H1 (cell line): Measurements from ENCODE around the gene RPS19. TPM values are rescaled to one million over a fixed set of nuclear protein-coding genes. Genes with fewer than 3 reads are reported as not detected.

Experiments
- CTCF ChIA-PET: fragments of 300-600 bp; sonication (Branson Sonifier 250); formaldehyde crosslinking; loops from one replicate; lab custom pipeline; 2021; ENCODE audit not compliant: partially characterized antibody; lab: Charles Lee
- POLR2A ChIA-PET: fragments of 300-600 bp; sonication (Branson Sonifier 250); formaldehyde crosslinking; loops from one replicate; lab custom pipeline; 2021; ENCODE audit warnings: inconsistent platforms; ENCODE audit not compliant: partially characterized antibody; lab: Charles Lee
- DNase-seq, 2 experiments: peaks; one replicate each; pipeline versions ENCODE4 v3.0.0 to v3.0.0-alpha.2; 2010 to 2022; ENCODE audit warnings: low spot score in 2 of 2, low read depth in 1 of 2, mixed read lengths in 1 of 2
- FAIRE-seq: peaks from 2 replicates; lab custom pipeline; 2011; peaks lifted over from hg19 to GRCh38; lab: Jason Lieb, UNC
- H2AFZ ChIP-seq: 2 replicates; pipeline ENCODE4 v1.8.1; 2012; ENCODE audit warnings: low read length, inconsistent platforms
- H2AK5ac ChIP-seq: 2 replicates; pipeline ENCODE4 v1.6.1; 2013; ENCODE audit warnings: low read depth, low read length
- H2BK120ac ChIP-seq: replicated peaks from 2 replicates; pipeline ENCODE3; 2013; ENCODE audit warnings: low read depth, low read length, inconsistent platforms
- H2BK12ac ChIP-seq: 2 replicates; pipeline ENCODE4 v1.6.1; 2013; ENCODE audit warnings: low read depth, low read length
- H2BK15ac ChIP-seq: 2 replicates; pipeline ENCODE4 v1.6.1; 2013; ENCODE audit warnings: low read length
- H2BK20ac ChIP-seq: 2 replicates; pipeline ENCODE4 v1.6.1; 2013; ENCODE audit warnings: low read length
- H2BK5ac ChIP-seq: 2 replicates; pipeline ENCODE4 v1.6.1; 2013; ENCODE audit warnings: low read depth, low read length
- H3K14ac ChIP-seq: 2 replicates; pipeline ENCODE4 v1.6.1; 2013; ENCODE audit warnings: inconsistent platforms; ENCODE audit not compliant: insufficient read length
- H3K18ac ChIP-seq: 2 replicates; pipeline ENCODE4 v1.6.1; 2013; ENCODE audit warnings: low read length; ENCODE audit errors: extremely low read depth
- H3K23ac ChIP-seq: 2 replicates; pipeline ENCODE4 v1.6.1; 2013; ENCODE audit warnings: inconsistent platforms; ENCODE audit not compliant: insufficient read length
- H3K23me2 ChIP-seq: 2 replicates; pipeline ENCODE4 v1.6.1; 2013; ENCODE audit warnings: low read depth, low read length
- H3K27ac ChIP-seq: 2 replicates; pipeline ENCODE4 v1.6.1; 2011; ENCODE audit warnings: low read depth, low read length, inconsistent platforms
- H3K27me3 ChIP-seq, 4 experiments: replicated peaks in 1 of 4; 1 replicate in 1 of 4; 2 replicates in 3 of 4; pipeline versions ENCODE4 v1.6.1 to v1.8.1; 2011 to 2013; ENCODE audit warnings: low read length in 3 of 4, mild to moderate bottlenecking in 3 of 4, inconsistent platforms in 2 of 4, mixed read lengths in 2 of 4, moderate library complexity in 1 of 4; ENCODE audit not compliant: control insufficient read depth in 3 of 4, insufficient read depth in 3 of 4; ENCODE audit errors: extremely low read depth in 1 of 4
- H3K36me3 ChIP-seq, 4 experiments: 2 replicates each; pipeline versions ENCODE4 v1.6.1 to v1.8.1; 2011 to 2013; ENCODE audit warnings: mild to moderate bottlenecking in 4 of 4, low read length in 3 of 4, moderate library complexity in 2 of 4, control low read depth in 1 of 4, inconsistent platforms in 1 of 4; ENCODE audit not compliant: insufficient read depth in 4 of 4, control insufficient read depth in 2 of 4
- H3K4ac ChIP-seq: replicated peaks from 2 replicates; pipeline ENCODE3; 2013; ENCODE audit warnings: low read length, low read depth, mixed read lengths, inconsistent platforms; ENCODE audit not compliant: insufficient read length
- H3K4me1 ChIP-seq, 4 experiments: replicated peaks in 1 of 4; 1 replicate in 1 of 4; 2 replicates in 3 of 4; pipeline versions ENCODE4 v1.6.1 to v1.8.1; 2011 to 2013; ENCODE audit warnings: low read length in 3 of 4, inconsistent platforms in 2 of 4, mixed read lengths in 1 of 4; ENCODE audit not compliant: insufficient read depth in 4 of 4, control insufficient read depth in 3 of 4
- H3K4me2 ChIP-seq, 2 experiments: 2 replicates each; pipeline versions ENCODE4 v1.6.1 to v1.8.1; 2011 to 2013; ENCODE audit warnings: low read depth in 2 of 2, low read length in 2 of 2, control low read depth in 1 of 2, inconsistent platforms in 1 of 2, mild to moderate bottlenecking in 1 of 2; ENCODE audit not compliant: insufficient read depth in 1 of 2
- H3K4me3 ChIP-seq, 4 experiments: fragments of 200-600, 300-600 bp in 1 of 4; sonication (generic), shearing (Covaris generic), sonication (Bioruptor Twin) in 1 of 4; 2 replicates each; pipeline versions ENCODE4 v1.5.1 to v1.8.1; 2011 to 2016; ENCODE audit warnings: low read length in 4 of 4, low read depth in 3 of 4, control low read depth in 2 of 4, inconsistent platforms in 2 of 4, mild to moderate bottlenecking in 2 of 4, mixed read lengths in 1 of 4, moderate library complexity in 1 of 4; ENCODE audit not compliant: insufficient read depth in 2 of 4; ENCODE audit errors: extremely low read depth in 1 of 4
- H3K56ac ChIP-seq: replicated peaks from 2 replicates; pipeline ENCODE3; 2013; ENCODE audit warnings: low read depth, mild to moderate bottlenecking, mixed read lengths, low read length, inconsistent platforms; ENCODE audit not compliant: insufficient read length
- H3K79me1 ChIP-seq: 2 replicates; pipeline ENCODE4 v1.6.1; 2013; ENCODE audit warnings: low read depth, low read length, control low read depth
- H3K79me2 ChIP-seq, 2 experiments: 2 replicates each; pipeline versions ENCODE4 v1.6.1 to v1.8.1; 2012 to 2013; ENCODE audit warnings: low read length in 2 of 2, mild to moderate bottlenecking in 2 of 2, inconsistent platforms in 1 of 2; ENCODE audit not compliant: insufficient read depth in 2 of 2, control insufficient read depth in 1 of 2
- H3K9ac ChIP-seq, 4 experiments: replicated peaks in 1 of 4; 1 replicate in 1 of 4; 2 replicates in 3 of 4; pipeline versions ENCODE4 v1.6.1 to v1.8.1; 2011 to 2013; ENCODE audit warnings: low read depth in 3 of 4, low read length in 3 of 4, control low read depth in 2 of 4, mild to moderate bottlenecking in 2 of 4, moderate library complexity in 2 of 4, inconsistent platforms in 1 of 4; ENCODE audit errors: extremely low read depth in 1 of 4
- H3K9me3 ChIP-seq, 2 experiments: 2 replicates each; pipeline versions ENCODE4 v1.6.1 to v1.8.1; 2012 to 2013; ENCODE audit warnings: mild to moderate bottlenecking in 2 of 2, moderate library complexity in 2 of 2, control low read depth in 1 of 2, inconsistent platforms in 1 of 2, low read depth in 1 of 2, low read length in 1 of 2, mixed read lengths in 1 of 2; ENCODE audit not compliant: insufficient read depth in 2 of 2
- H4K20me1 ChIP-seq, 2 experiments: replicated peaks in 1 of 2; 2 replicates each; pipeline versions ENCODE3 to v1.8.1; 2011 to 2013; ENCODE audit warnings: inconsistent platforms in 2 of 2, low read length in 2 of 2, mild to moderate bottlenecking in 1 of 2; ENCODE audit not compliant: insufficient read depth in 2 of 2, control insufficient read depth in 1 of 2
- H4K5ac ChIP-seq: 2 replicates; pipeline ENCODE4 v1.6.1; 2013; ENCODE audit warnings: low read length, low read depth, mixed read lengths, inconsistent platforms; ENCODE audit not compliant: insufficient read length
- H4K8ac ChIP-seq: 2 replicates; pipeline ENCODE4 v1.8.0; 2013; ENCODE audit warnings: mild to moderate bottlenecking, moderate library complexity, low read length, inconsistent platforms; ENCODE audit not compliant: insufficient read depth; ENCODE audit errors: extremely low read depth
- H4K91ac ChIP-seq: replicated peaks from 2 replicates; pipeline ENCODE3; 2013; ENCODE audit warnings: low read length, mixed read lengths, inconsistent platforms; ENCODE audit not compliant: insufficient read length
- CBX8 ChIP-seq: fragments of 300-800, 300-1000 bp; sonication (generic); IDR thresholded peaks from 2 replicates; pipeline ENCODE4 v1.7.1; 2016; ENCODE audit warnings: low read depth, low read length, borderline replicate concordance
- CHD1 ChIP-seq: IDR thresholded peaks from 2 replicates; pipeline ENCODE4 v1.6.1; 2012; ENCODE audit warnings: low read depth, low read length, improper control_type of control experiment
- PHF8 ChIP-seq: fragments of 200-600 bp; sonication (generic); conservative IDR thresholded peaks from 2 replicates; pipeline ENCODE4 v1.7.1; 2012; ENCODE audit warnings: low read depth, mild to moderate bottlenecking, inconsistent platforms, low read length, moderate library complexity
- POLR2A ChIP-seq, 2 experiments: IDR thresholded peaks; 1 replicate in 1 of 2; 2 replicates in 1 of 2; pipeline ENCODE4 v1.6.1; 2011; ENCODE audit warnings: low read depth in 2 of 2, low read length in 2 of 2, mild to moderate bottlenecking in 2 of 2; ENCODE audit errors: control extremely low read depth in 1 of 2
- POU5F1 ChIP-seq: IDR thresholded peaks from 2 replicates; pipeline ENCODE4 v1.6.1; 2011; ENCODE audit warnings: low read depth, mild to moderate bottlenecking, low read length, moderate library complexity
- RAD21 ChIP-seq, 2 experiments: IDR thresholded peaks in 1 of 2; conservative IDR thresholded peaks in 1 of 2; 2 replicates each; pipeline ENCODE4 v1.6.1; 2011; ENCODE audit warnings: low read depth in 2 of 2, low read length in 2 of 2, improper control_type of control experiment in 1 of 2, inconsistent platforms in 1 of 2, mild to moderate bottlenecking in 1 of 2, moderate library complexity in 1 of 2
- SUZ12 ChIP-seq: fragments of 200-600 bp; sonication (generic); IDR thresholded peaks from 2 replicates; pipeline ENCODE4 v1.6.1; 2012; ENCODE audit warnings: mild to moderate bottlenecking, inconsistent platforms, low read length, moderate library complexity, mixed read lengths
- TAF7 ChIP-seq: optimal IDR thresholded peaks from 2 replicates; pipeline ENCODE3; 2011; ENCODE audit warnings: low read depth, mild to moderate bottlenecking, inconsistent platforms, low read length, moderate library complexity, borderline replicate concordance
- WGBS, 2 experiments: shearing (Covaris generic) in 1 of 2; methylation state at CpG; one replicate each; pipeline versions ENCODE4 v1.1.6 to v1.1.7; 2013 to 2015; ENCODE audit warnings: low lambda C conversion rate in 2 of 2, mixed read lengths in 2 of 2, inconsistent platforms in 1 of 2, low coverage in 1 of 2, missing lambda C conversion rate in 1 of 2; ENCODE audit not compliant: insufficient replicate concordance in 2 of 2, insufficient coverage in 1 of 2, insufficient read length in 1 of 2; ENCODE audit errors: extremely low coverage in 1 of 2, missing lambda C conversion rate in 1 of 2; 5-methylcytosine and 5-hydroxymethylcytosine counted together
- polyA plus RNA-seq, 7 experiments: library from polyadenylated mRNA; depleted of rRNA in 3 of 7; stranded (reverse) in 5 of 7; unstranded in 2 of 7; fragments of >200 nt in 5 of 7; fragments of 200-250 nt in 2 of 7; gene quantifications; 1 replicate in 5 of 7; 2 replicates in 1 of 7; 4 replicates in 1 of 7; pipeline versions ENCODE4 v1.2.1 to v1.2.3, GENCODE V29; 2011 to 2013; ENCODE audit warnings: missing spikeins in 2 of 7, mixed read lengths in 2 of 7
- total RNA-seq: library from RNA; stranded (reverse); fragmentation: NEBNext Ultra II Directional; extraction: Animal tissue kit (Norgen Biotek cat#: 25700); gene quantifications from 2 replicates; pipeline ENCODE4 v1.2.1, GENCODE V29; 2021

RPS19 gene
- total and polyA plus RNA-seq, 2 of the 8 experiments (the other 6 are each of a cell fraction or from before 2014, with no cell fraction given), result 2,817 to 5,751 TPM

- DNase-seq (no peak), FAIRE-seq (no peak)
- Histone ChIP-seq H2BK15ac (peak overlapping the region; percentile 95; the same call in 1 of the 2 replicates), H3K4ac (peak overlapping the region; percentile 87), H2AFZ (no peak overlapping the region), H3K79me1 (peaks cover 2% of the 10 kb centered on the region; the same call in 1 of the 2 replicates), H3K4me3 (peak overlapping the region in 1 of 4 experiments; percentile 35; a peak in 1 of 8 replicates), H4K20me1 (peaks cover 3 to 6% of the 10 kb centered on the region in 2 experiments), H3K9ac (no peak overlapping the region; a peak in 1 of 7 replicates), H4K8ac (no peak overlapping the region), H3K14ac (no peak overlapping the region), H2BK20ac (peak overlapping the region; percentile 93), H2AK5ac (peak overlapping the region; percentile 98), H3K36me3 (peaks cover 0 to 2% (median 0%) of the 10 kb centered on the region in 4 experiments; a peak in 2 of 8 replicates), H3K4me1 (peaks cover 3 to 21% (median 11%) of the 10 kb centered on the region in 4 experiments), H3K9me3 (no peaks in the 10 kb centered on the region), H2BK120ac (peak overlapping the region; percentile 58), H3K23me2 (peaks cover 16% of the 10 kb centered on the region; the same call in 1 of the 2 replicates), H2BK5ac (peak overlapping the region; percentile 88; the same call in 1 of the 2 replicates), H3K56ac (no peak overlapping the region), H3K79me2 (peaks cover 0 to 3% of the 10 kb centered on the region in 2 experiments; a peak in 1 of 4 replicates), H4K91ac (peak overlapping the region; percentile 79), H3K27me3 (peaks cover 1 to 12% (median 12%) of the 10 kb centered on the region in 4 experiments; a peak in 6 of 7 replicates), H3K4me2 (peak overlapping the region; percentile 52 to 56), H3K18ac (peak overlapping the region; percentile 32; the same call in 1 of the 2 replicates), H2BK12ac (peak overlapping the region; percentile 95), H3K23ac (no peak overlapping the region), H4K5ac (no peak overlapping the region), H3K27ac (0 out of 2 replicates have a peak overlapping the region, but pooled peaks have one; percentile 15)
- CTCF ChIA-PET, result interaction anchor here (0.5 to 4.3 kb wide), 17 partner anchors 9 to 71 kb away, joined by 3 to 26 read pairs (median 4); partner anchors contain the start of genes CD79A, ERFL and RABAC1
- TF ChIP-seq POLR2A (IDR thresholded peaks at IDR 0.05; ENCODE audit: control extremely low read depth in 1 of 2, low read depth in 2 of 2, low read length in 2 of 2) (no peak), POU5F1 (no peak), TAF7 (no peak), CBX8 (no peak), SUZ12 (no peak), PHF8 (no peak), RAD21 (IDR thresholded peaks at IDR 0.05 in 1 of 2, conservative IDR thresholded peaks at IDR 0.05 in 1 of 2; ENCODE audit: low read depth in 2 of 2, low read length in 2 of 2) (no peak), CHD1 (no peak)
- 85% methylated on average over 12 of the region's 13 CpGs; no CpG with 5 or more reads in 1 of the 2 experiments for WGBS, 2 experiments
- POLR2A ChIA-PET, result interaction anchor here (0.9 to 13.9 kb wide), 9 partner anchors 9 to 109 kb away, joined by 3 to 298 read pairs (median 4); partner anchors contain the start of genes CD79A and RPS19
Measured at GRCh38 chr19:41886761-41887710, 27.0 kb downstream of the RPS19 start.
